Measurements from ENCODE around the gene SYMPK.

Gene SYMPK

DNA sequence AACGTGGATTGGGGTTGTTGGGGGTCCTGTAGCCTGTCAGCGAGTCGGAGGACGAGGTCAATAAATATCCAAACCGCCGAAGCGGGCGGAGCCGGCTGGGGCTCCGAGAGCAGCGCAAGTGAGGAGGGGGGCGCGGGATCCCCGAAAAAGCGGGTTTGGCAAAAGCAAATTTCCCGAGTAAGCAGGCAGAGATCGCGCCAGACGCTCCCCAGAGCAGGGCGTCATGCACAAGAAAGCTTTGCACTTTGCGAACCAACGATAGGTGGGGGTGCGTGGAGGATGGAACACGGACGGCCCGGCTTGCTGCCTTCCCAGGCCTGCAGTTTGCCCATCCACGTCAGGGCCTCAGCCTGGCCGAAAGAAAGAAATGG lies 93.1 kb downstream of the SYMPK start:
- Mint-ChIP-seq H3K27me3 (peaks cover 1% of the 10 kb centered on the region), H3K4me1 (ENCODE audit: low read depth) (peaks cover 6% of the 10 kb centered on the region), H3K36me3 (no peaks in the 10 kb centered on the region), H3K4me3 (peak overlapping the region; percentile 83), H3K9me3 (ENCODE audit: low read depth) (no peaks in the 10 kb centered on the region), H3K27ac (peak overlapping the region; percentile 41)

- H3K4me3 Mint-ChIP-seq = peak within 1 kb of the TSS; percentile 83
- peak within 1 kb of the TSS; percentile 41 for H3K27ac Mint-ChIP-seq
- peaks cover 6% of the 10 kb centered on the region for H3K4me1 Mint-ChIP-seq (ENCODE audit: low read depth)
- peaks cover 2% of the 10 kb centered on the region for H3K27me3 Mint-ChIP-seq
- H3K36me3 Mint-ChIP-seq = no peaks in the 10 kb centered on the region
- H3K9me3 Mint-ChIP-seq (ENCODE audit: low read depth) = no peaks in the 10 kb centered on the region
Observed at GRCh38 chr19:45768984-45769782, 93.8 kb downstream of the SYMPK start, which contains the start of gene SIX5. Gene SIX5 (minus strand): TSS chr19:45769252. CDS start chr19:45768844, 408 bp downstream.

- no peak overlapping the region for H3K27ac Mint-ChIP-seq
- peaks cover 2% of the 10 kb centered on the region for H3K27me3 Mint-ChIP-seq
- peaks cover 6% of the 10 kb centered on the region for H3K4me1 Mint-ChIP-seq (ENCODE audit: low read depth)
- H3K9me3 Mint-ChIP-seq (ENCODE audit: low read depth) = no peaks in the 10 kb centered on the region
- H3K4me3 Mint-ChIP-seq = peak overlapping the region; percentile 83
- no peaks in the 10 kb centered on the region for H3K36me3 Mint-ChIP-seq
Observed at GRCh38 chr19:45768655-45768983, 94.3 kb downstream of the SYMPK start.

DNA sequence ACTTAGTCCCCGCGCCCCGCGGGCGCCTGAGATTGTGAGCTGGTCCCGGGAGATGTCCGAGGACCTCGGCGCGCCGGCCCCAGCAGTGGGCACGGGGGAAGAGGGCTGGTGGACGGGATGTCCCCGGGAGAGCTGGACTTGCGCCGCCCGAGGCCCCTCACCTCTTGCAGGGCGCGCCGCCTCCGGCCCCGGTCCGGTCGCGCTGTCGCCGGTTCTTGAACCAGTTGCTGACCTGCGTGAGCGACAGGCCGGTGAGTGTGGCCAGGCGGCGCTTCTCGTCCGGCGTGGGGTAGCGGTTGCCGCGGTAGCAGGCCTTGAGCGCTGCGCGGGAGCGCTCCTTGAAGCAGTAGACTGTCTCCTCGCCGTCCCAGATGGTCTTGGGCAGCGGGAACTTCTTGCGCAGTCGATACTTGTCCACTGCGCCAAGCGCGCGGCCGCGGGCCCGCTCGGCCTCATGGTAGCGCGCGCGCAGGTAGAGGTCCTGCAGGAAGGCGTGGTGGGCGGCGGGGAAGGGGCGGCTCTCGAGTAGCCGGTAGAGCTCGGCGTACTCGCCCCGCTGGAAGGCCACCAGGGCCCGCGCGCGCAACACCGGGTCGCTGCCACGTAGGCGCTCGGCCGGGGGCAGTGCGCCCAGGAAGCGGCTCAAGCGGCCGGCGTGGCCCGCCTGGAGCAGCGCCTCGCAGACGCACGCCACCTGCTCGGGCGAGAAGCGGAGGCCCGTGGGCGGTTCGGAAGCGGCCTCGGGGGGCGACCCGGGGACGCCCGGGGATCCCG lies 94.9 kb downstream of the SYMPK start:
- H3K9me3 Mint-ChIP-seq (ENCODE audit: low read depth) = no peaks in the 10 kb centered on the region
- H3K4me1 Mint-ChIP-seq (ENCODE audit: low read depth) = peaks cover 6% of the 10 kb centered on the region
- H3K27ac Mint-ChIP-seq = no peak overlapping the region
- no peaks in the 10 kb centered on the region for H3K36me3 Mint-ChIP-seq
- H3K27me3 Mint-ChIP-seq = peaks cover 2% of the 10 kb centered on the region
- peak overlapping the region; percentile 72 for H3K4me3 Mint-ChIP-seq

DNA sequence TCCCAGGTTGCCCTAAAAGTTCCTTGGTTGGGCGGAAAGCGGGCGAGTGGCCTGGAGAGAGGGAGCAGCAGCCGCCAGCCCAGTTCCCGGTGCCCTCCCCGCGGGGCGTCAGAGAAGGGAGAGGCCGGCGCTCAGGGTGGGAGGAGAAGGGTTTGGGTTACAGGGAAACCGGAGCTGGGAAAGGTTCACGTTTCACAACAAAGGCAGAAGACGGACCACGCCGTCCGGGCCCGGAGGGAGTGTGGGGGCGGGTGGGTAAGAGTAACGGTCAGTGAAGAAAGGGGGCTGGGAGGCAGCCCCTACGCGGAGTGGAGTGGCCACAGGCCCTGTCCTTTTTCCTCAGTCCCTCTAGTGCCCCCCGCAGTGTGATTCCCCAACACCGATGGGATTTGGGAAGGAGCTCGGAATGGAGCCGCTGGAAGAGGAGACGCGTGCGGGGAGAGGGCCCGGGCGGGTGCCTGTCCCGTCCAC lies 95.5 kb downstream of the SYMPK start:
- no peaks in the 10 kb centered on the region for H3K9me3 Mint-ChIP-seq (ENCODE audit: low read depth)
- H3K27me3 Mint-ChIP-seq = peaks cover 2% of the 10 kb centered on the region
- H3K36me3 Mint-ChIP-seq = no peaks in the 10 kb centered on the region
- H3K4me3 Mint-ChIP-seq = peak overlapping the region; percentile 53
- H3K4me1 Mint-ChIP-seq (ENCODE audit: low read depth) = peaks cover 6% of the 10 kb centered on the region
- H3K27ac Mint-ChIP-seq = no peak overlapping the region

GRCh38 chr19:45766869-45767346 lies 96.0 kb downstream of the SYMPK start:
- H3K27ac Mint-ChIP-seq = no peak overlapping the region
- no peaks in the 10 kb centered on the region for H3K9me3 Mint-ChIP-seq (ENCODE audit: low read depth)
- H3K36me3 Mint-ChIP-seq = no peaks in the 10 kb centered on the region
- H3K4me1 Mint-ChIP-seq (ENCODE audit: low read depth) = peaks cover 6% of the 10 kb centered on the region
- peaks cover 2% of the 10 kb centered on the region for H3K27me3 Mint-ChIP-seq
- peak overlapping the region; percentile 53 for H3K4me3 Mint-ChIP-seq

GRCh38 chr19:45766296-45766868 lies 96.6 kb downstream of the SYMPK start:
- no peaks in the 10 kb centered on the region for H3K9me3 Mint-ChIP-seq (ENCODE audit: low read depth)
- no peaks in the 10 kb centered on the region for H3K36me3 Mint-ChIP-seq
- no peak overlapping the region for H3K4me3 Mint-ChIP-seq
- H3K27me3 Mint-ChIP-seq = peaks cover 2% of the 10 kb centered on the region
- H3K27ac Mint-ChIP-seq = no peak overlapping the region
- H3K4me1 Mint-ChIP-seq (ENCODE audit: low read depth) = peaks cover 6% of the 10 kb centered on the region

GRCh38 chr19:45765702-45766295 lies 97.1 kb downstream of the SYMPK start:
- Mint-ChIP-seq H3K4me1 (ENCODE audit: low read depth) (peaks cover 6% of the 10 kb centered on the region), H3K36me3 (no peaks in the 10 kb centered on the region), H3K4me3 (no peak overlapping the region), H3K27ac (no peak overlapping the region), H3K27me3 (peaks cover 2% of the 10 kb centered on the region), H3K9me3 (ENCODE audit: low read depth) (no peaks in the 10 kb centered on the region)

Data from activated naive CD8-positive, alpha-beta T cell (primary cell).